GM18909 (cell line): ENCODE results near the gene CAMSAP2.
A peak's percentile ranks its signal among the peaks of the same experiment; 100 is the strongest.

Source experiments
- ATAC-seq: cut with Tn5 transposase; IDR thresholded peaks from one replicate; pipeline ENCODE4 v1.9.1; 2021; ENCODE audit warnings: mild to moderate bottlenecking; ENCODE audit not compliant: unreplicated experiment, poor library complexity

The CAMSAP2 gene

GRCh38 chr1:200894712-200895442 lies 156.2 kb downstream of the CAMSAP2 start, which contains the start of gene INAVA:
INAVA (plus strand) TSS chr1:200894900; CDS start chr1:200898401, 3,501 bp downstream.
- no peak for ATAC-seq

DNA sequence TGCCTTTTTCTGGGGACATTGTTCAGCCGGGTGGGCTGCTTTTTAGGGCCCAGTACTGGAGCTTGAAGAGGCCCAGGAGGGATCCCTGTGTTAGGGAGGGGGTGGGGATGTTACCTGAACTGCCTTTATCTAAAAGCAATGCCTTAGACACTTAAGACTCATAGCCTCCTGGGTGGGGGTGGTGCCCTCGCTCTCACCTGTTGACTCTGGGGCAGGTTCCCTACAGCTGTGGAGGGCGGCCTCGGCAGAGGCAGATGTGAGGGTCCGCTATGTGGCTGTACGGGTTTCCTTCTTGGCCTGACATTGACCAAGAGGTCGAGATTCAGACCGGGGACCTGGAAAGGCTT lies 156.7 kb downstream of the CAMSAP2 start:
- ATAC-seq = no peak

DNA sequence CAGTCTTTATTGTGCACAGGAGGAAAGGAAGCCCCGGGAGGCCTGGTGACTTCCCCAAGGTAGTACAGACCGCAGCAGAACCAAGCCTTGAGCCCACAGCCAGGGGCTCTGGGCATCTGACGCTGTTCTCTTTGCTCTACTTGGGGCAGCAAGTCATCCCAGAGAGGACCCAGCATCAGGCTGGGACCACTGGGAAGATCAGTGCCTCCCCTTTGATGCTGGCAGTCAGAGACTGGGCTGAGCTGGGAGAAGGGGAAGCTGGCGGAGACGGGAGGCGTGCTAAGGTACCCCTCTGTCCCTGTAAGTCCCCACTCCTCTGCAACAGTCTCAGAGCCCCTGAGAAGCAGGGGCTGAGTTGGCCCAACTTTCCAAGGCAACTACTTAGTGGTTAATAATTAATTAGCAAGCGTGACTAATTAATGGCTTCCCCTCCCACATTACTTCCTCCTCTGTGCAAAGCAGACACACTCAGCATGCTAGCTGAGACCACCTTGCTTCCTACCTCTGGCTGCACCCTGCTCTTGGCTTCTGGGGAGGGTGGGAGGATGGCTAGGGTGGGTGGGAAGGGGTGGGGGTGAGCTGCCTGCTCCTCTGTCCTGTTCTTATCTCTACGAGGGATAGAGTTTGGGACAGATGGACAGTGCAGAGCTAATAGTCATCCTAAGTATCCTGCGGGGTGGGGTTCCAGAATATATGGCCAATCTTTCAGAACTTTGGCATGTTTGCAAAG lies 157.3 kb downstream of the CAMSAP2 start:
- peak; percentile 64 for ATAC-seq

- ATAC-seq = no peak
Observed at GRCh38 chr1:200896531-200897196, 158.0 kb downstream of the CAMSAP2 start.

- ATAC-seq = no peak
Observed at GRCh38 chr1:200897259-200897658, 158.6 kb downstream of the CAMSAP2 start.

DNA sequence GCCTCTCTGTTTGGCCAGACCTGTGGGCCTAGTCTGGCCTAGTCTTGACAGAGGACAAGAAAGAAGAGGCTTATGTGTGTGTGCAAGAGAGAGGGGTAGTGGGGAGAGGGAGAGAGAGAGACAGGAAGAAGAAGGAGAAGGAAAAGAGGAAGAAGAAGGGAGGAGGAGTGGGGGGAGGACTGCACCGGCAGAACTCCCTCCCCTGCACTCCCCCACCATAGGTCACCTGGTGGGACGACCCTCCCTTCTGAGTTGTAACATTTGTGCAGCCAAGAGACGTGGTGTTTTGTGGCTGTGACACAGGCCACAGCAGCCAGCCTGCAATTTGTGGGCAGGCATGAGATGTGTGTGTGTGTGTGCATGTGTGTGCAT lies 160.3 kb downstream of the CAMSAP2 start:
- no peak for ATAC-seq

GRCh38 chr1:200899451-200899915 lies 160.8 kb downstream of the CAMSAP2 start:
- ATAC-seq = no peak

- no peak for ATAC-seq
Observed at GRCh38 chr1:200899954-200900867, 161.5 kb downstream of the CAMSAP2 start.

DNA sequence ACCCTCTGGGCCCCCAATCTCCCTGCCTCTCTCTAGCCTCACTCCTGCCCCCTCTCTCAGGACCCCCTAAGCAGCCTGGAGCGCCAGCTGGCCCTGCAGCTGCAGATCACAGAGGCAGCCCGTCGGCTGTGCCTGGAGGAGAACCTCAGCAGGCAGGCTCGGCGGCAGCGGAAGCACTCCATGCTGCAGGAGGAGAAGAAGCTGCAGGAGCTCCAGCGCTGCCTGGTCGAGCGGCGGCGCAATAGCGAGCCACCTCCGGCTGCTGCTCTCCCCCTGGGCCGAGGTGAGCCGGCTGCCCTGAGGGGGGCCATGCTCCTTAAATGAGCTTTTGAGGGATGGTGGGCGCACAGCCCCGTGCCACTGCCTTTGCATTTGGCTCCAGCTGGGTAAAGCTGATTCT lies 162.2 kb downstream of the CAMSAP2 start:
- no peak for ATAC-seq

- ATAC-seq = no peak
Observed at GRCh38 chr1:200901350-200901749, 162.7 kb downstream of the CAMSAP2 start.

DNA sequence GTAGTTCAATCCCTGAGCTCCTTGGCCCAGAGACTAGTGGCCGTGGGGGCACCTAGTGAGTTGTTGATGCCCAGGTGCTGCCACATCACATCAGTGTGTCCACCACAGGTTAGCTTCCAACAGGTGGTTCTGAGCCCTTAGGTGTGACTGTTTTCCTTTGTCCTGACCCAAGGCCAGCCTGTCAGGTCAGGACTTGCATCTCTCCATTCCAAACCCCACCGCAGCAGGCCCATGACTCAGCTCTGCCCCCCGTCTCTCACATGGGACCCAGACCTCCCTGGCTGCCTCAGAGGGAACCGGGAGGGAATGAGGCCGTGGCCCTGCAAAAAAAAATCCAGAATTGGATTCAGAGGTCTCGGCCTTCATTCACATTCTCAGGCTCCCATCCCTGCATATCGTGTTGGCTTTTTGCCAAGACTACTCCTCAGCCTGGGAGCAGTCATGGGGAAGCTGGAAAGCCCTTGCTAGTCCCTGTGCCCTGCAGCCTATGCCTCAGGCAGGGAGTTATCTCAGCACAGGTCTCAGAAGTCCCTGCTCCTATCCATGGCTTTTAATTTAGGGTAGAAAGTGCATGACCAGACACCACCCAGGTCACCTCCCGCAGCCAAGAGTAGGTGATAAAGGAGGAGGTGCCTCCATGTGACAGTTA lies 163.2 kb downstream of the CAMSAP2 start:
- no peak for ATAC-seq

GRCh38 chr1:200903793-200904192 lies 165.1 kb downstream of the CAMSAP2 start:
- ATAC-seq = no peak

- no peak for ATAC-seq
Observed at GRCh38 chr1:200904772-200905171, 166.1 kb downstream of the CAMSAP2 start.

GRCh38 chr1:200905411-200906052 lies 166.8 kb downstream of the CAMSAP2 start:
- peak; percentile 40 for ATAC-seq

DNA sequence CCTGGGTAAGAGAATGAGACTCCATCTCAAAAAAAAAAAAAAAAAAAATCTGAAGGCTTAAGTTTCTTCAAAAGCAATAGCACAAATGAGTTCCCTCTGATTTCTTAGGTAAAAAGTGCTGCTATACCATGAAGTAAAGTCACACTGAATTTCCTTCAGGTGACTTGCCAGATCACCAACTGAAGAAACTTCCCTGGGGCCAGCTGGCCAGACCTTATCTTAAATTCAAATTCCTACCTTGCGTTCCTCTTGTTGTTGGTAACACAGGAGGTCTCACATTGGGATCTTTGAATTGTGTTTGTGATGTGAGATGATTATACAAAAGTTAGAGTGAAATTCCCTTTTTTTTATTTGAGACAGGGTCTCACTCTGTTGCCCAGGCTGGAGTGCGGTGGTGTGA lies 167.8 kb downstream of the CAMSAP2 start:
- ATAC-seq = no peak

DNA sequence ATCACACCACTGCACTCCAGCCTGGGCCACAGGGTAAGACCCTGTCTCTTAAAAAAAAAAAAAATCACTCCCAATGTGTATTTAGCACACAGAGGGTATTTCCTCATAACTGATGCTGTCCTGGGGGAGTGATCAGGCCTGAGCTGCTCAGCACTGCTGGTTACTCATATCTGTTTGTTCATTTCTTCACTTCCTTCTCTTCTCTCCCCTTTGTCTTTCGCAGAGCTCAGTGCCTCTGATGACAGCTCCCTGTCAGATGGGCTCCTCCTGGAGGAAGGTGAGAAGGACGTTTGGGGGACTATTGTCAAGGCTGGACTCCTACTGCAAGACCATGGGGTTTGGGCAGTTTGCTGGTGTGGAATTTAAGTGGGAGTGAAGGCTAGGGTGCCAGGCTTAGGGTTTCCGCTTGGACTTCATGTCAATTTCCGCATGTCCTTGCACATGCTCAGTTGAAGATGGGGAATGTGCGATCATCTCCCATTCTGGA lies 169.0 kb downstream of the CAMSAP2 start:
- ATAC-seq = peak; percentile 53

GRCh38 chr1:200908191-200908868 lies 169.6 kb downstream of the CAMSAP2 start:
- no peak for ATAC-seq

DNA sequence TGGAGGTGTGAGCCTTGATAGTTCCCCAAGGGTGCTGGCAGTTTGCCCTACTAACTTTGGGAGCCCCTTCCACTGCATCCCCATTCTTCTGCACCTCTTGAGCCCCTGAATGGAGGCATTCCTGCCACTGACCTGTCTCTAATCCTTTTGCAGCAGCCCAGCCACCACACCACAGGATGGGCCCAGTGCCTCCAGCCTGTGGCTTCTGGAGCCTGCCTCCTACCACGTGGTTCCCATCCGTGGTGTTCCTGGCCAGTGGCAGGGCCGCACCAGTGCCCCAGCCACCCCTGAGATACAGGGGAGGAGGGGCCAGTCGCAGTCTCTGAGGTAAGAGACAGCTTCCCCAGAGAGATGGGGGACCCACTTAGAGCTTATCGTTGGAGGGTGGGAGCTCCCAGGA lies 170.4 kb downstream of the CAMSAP2 start:
- peak; percentile 31 for ATAC-seq
